Activated CD4-positive, alpha-beta T cell treated with anti-CD3 and anti-CD28 coated beads, Interleukin-2, amount 50 U/mL, for 24 hours (primary cell): Measurements from ENCODE around the gene CEP85L.

Experiments
- DNase-seq, 2 donors: peaks; one replicate each; pipeline ENCODE4 v3.0.0-alpha.2; 2020; ENCODE audit warnings: low read depth in 1 of 2, low spot score in 1 of 2

Gene CEP85L

DNA sequence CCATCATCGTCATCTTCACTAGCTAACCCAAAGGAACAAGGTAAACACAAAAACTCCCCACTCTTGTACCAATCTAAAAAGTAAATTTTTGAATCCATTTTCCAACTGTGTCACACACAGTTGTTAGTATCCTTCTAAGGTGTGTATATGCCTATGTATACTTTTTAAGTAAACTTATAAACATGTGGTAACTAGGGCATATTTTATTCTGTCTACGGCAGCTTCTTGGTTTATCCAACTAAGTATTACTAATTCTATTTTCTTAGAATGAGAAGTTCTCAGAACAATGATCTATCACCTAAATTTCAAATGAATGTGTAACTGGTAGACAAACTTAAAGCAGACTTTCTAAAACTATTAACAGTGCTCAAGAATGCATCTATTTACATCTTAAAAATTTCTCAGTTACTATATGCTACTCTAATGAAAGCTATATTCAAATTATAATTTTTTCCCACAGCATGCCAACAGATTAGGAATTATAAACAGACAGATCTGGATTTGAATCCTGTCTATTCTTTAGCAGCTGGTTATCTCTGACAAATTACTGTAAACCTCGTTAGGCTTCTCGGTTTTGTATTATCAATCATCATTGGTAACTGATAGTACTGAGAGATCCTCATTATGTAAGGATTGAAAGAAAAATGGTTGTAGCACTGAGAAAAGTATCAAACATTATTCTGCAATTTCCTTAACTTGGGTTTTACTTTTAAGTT, 105.1 kb downstream of the CEP85L start:
- no peak for DNase-seq

GRCh38 chr6:118544105-118544504, 107.3 kb downstream of the CEP85L start:
- DNase-seq, result no peak

DNA sequence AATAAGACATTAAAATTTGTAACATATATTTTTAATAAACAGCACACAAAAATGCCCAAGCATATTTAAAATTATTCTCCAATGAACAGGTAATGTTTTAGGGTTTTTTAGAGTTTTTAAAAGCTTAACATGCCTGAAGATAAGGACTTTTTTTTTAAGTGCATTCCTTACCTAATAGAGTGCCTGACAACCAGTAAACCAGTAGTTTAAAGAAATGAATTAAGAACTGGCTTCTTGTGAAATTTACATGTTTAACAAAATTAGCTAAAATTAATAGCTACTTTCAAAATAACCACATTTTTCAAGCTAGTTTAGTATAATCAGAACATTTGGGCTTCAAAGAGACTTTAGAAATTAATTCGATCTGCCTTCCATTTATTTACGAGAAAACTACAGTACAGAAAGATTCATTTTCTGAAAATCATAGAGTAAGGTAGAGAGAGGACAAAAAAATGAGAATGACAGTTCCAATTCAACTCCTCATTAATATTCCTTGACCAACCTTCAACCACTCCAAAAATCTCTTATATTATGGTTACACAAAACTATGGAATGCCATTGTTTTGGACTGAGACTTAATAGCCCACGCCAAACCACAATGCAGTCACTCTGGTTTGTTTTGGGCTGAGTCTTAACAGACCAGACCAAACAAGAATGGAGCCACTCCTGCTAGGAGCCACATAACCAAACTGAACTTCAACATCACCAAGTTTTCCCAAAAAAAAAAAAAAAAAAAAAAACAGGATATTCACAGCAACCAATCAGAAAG, 109.0 kb downstream of the CEP85L start:
- DNase-seq, result no peak

DNA sequence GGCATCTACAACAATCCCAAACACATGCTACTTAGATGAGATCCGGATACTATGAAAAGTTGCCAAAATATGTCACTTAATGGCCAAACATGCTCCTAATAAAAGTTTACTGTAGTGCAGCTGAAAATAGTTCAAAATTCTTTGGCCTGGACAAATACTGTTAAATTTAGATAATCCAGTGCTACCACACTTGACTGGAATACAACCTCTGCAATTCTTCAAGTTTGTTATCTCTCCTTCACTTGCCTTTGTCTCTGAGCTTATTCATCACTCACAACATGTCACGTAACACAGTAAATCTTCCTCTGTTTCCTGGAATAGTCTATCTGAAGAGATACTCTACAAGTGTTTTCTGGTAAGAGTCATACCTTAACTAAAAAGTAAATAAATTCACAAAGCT, 113.8 kb downstream of the CEP85L start:
- no peak for DNase-seq

- DNase-seq, result no peak
These were observed 114.9 kb downstream of the CEP85L start for GRCh38 chr6:118536478-118536877.

DNA sequence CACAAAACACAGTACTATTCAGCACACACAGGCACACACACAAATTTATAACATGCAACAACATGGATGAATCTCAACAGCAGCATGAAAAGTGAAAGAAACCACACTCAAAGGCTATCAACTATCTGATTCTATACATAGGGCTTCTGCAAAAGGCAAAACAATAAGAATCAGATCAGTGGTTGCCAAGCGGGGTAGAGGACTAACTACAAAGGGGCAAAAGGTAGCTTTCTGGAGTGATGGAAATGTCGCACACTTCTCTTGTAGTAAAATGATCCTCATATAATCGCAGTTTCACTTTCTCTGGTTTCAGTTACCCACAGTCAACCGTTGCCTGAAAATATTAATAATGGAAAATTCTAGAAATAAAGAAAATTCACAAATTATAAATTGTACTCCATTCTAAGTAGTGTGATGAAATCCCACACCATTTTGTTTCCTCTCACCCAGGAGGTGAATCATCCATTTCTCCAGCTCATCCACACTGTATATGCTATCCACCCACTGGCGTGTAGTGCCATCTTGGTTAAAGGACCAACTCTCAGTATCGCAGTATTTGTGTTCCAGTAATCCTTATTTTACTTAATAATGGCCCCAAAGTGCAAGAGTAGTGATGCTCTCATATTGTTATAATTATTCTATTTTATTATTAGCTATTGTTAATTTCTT, 116.1 kb downstream of the CEP85L start:
- no peak for DNase-seq

DNA sequence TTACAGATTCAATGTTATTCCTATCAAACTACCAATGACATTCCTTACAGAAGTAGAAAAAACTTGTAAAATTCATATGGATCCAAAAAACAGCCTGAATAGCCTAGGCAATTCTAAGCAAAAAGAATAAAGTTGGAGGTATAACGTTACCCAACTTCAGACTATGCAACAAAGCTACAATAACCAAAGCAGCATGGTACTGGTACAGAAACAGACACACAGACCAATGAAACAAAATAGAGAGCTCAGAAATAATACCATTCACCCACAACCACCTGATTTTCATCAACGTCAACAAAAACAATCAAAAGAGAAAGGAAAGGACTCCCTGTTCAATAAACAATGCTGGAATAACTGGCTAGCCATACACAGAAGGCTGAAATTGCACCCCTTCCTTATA, 120.4 kb downstream of the CEP85L start:
- DNase-seq, result no peak

DNA sequence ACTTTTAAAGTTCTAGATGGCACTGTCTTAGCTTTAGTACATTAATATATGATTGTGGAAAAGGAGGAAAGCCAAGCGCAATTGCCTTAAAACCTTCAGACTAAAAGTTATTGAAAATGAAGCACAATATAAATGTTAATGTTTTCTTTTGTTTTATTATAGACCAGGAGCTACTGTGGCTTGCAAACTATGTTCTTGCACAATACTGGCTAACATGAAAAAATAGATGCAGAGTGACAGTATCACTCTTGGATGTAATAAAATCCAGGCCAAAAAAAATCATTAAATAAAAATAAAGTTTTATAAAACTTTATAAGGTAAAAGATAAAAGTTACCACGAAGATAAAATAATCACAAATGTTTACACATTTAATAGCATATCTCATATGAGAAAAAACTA, 121.6 kb downstream of the CEP85L start:
- DNase-seq, result no peak

DNA sequence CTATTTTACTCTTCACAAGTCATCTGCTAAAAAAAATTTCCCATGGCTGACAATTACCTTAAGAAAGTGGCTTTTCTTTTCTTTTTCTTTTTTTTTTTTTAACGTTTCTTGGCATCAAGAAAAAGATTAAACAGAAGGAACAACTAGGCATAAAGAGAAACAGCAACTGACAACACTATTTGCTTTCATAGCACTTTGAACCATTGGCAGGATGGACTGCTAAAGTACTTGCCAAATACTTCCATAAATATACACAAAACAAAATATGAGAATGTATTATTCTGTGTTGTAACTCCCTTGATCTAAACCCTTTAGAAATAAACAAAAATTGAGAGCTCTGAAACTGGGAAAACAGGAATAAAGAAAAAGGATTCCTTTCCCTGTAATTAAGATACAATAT, 123.3 kb downstream of the CEP85L start:
- no peak for DNase-seq

DNA sequence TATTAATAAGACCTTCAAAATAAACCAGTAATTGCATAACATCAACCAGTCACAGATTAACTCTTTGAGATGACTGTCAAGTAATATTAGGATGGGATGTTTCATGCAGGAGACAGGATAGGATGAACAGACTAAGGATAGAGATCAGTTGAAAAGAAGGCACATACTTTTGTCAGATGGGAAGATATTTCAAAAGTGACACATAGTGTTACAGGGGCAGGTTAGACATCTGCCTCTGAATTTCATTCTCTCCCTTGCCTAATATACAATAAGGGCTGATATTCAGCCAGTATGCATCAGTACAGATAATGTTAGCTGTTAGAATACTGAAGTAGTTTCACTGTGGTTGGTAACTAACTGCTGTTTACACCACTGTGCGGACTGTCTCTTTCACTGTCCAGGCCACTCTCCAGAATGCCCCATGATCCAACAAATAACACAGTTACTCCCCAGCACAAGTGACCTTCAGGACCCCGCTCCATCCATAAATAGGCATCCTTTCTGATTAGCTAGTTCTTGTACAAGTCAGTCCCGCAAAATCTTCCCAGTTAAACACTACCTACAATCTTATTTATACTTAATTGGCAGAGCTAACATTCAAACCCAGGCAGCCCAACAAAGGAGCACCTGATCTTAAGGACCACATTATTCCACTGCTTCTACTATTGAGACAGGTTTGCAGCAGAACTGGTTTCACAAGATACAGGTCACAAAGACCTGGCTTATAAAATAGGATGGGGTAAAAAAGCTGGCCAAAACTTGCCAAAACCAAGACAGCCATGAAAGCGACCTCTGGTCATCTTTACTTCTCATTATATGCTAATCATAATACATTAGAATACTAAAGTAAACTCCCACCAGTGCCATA, 125.2 kb downstream of the CEP85L start:
- no peak for DNase-seq

DNA sequence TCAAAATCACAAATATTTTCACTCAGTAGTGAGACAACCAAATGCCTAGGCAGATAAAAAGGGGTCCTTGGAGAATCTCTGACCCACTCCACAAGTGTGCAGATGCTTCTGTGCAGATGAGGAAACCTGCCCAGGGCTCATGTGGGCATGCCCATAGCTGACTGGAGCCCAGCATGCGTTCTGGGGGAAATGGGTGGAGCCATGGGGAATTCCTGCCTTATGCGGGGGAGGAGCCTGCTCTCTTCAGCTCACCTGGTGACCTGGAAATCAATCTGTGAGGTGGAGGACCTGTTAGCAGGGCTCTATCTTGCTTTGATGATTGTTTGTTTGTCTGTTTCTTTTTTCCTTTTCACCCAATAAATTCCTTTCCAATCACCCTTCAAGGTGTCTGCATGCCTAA, 126.7 kb downstream of the CEP85L start:
- no peak for DNase-seq

DNA sequence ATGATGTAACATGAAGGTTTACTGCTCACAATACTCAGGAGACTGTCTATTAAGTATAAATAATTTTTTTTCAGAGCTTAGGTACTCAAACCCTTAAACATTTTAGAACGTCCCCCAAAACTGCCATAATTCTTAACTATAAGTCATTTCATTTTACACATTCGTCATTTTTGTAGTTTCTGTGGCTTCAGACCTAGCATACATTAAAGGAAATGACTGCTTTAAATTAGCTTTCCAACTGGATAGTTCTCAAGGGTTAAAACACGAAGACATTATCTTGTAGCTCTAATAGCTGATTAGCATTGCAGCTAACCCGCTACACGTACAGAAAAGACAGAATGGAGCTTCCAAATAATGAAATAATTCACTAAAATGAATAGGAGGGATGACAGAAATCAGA, 128.2 kb downstream of the CEP85L start:
- DNase-seq, result no peak

- no peak for DNase-seq
These were observed 129.0 kb downstream of the CEP85L start for GRCh38 chr6:118522422-118522821.

DNA sequence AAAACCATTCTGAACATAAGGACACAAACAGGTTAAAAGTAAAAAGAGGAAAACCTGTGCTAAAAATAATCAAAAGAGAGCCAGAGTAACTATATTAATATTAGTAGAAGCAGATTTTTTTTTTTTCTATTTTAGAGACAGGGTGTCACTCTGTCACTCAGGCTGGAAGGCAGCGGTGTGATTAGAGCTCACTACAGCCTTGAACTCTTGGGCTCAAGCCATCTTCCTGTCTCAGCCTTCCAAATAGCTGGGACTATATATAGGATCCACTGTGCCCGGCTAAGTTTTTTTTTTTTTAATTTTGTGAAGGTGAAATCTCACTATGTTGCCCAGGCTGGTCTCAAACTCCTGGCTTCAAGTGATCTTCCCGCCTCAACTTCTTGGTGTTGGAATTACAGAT, 136.7 kb downstream of the CEP85L start:
- DNase-seq, result no peak

GRCh38 chr6:118511930-118512715, 139.3 kb downstream of the CEP85L start:
- no peak for DNase-seq

DNA sequence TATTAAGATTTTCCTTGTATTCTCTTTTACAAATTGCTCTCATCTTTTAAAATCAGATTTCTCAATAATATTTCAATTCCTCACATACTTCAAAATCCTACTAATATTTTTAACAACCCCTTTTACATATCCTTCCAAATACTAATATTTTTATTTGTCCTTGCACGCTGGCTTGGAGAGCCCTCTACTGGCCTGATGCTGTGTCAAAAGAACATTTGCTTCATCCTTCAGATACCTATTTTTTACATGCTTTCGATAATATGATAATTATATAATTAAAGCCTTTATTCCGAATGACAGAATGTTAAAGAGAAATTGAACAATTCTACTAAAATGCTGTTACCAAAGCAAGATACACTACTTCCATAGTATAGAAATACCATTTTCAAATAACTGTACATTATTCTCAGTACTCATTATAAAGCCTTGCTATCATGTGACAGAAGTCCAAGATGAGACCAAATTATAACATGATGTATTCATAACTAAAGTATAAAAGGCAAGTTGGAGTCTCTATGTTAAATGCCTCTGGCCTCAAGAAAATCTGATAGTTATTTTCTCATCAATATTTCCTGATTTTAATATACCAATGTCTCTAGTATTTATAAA, 142.3 kb downstream of the CEP85L start:
- DNase-seq, result no peak

DNA sequence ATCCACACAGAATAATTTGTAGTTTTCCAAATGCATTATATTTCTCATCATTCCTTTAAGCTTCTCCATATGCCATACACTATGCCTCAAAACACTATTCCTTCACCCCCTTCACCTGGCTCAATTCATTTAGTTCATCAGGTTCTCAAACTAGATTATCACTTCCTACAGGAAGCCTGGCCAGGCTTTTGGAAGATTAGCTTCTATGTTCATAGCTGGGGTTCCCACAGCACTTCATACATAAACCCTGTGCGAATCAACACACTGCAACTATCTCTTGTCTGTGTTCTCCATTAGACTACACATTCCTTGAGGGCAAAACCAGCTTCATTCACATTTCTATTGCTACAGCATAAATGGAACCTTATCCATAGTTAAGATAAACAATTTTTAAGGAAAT, 143.8 kb downstream of the CEP85L start:
- DNase-seq, result no peak

DNA sequence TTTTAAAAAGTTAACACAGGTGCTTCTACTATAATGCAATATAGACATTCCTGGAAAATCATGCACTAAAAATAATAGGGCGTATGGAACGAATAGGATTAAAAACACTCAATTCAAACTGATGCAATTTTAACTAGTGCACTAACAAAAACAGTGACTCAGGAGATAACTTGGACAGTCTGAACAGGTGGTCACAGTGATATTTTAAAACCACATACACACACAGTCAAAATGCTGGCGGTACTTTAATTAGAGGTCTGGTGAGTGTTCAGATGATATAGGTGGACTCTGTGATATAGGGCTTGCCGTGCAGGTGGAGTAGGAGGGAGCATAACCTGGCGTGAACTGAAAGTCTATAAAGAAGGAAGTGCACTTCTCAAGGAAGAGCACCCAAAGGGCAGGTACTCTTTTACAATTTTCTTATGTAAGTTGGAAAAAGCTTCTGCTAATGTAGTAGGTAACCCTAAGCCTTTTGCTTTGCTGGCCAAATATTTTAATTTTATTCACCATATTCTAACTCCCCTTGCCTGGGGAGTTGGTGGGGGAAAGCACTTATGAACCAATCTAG, 145.2 kb downstream of the CEP85L start:
- no peak for DNase-seq

DNA sequence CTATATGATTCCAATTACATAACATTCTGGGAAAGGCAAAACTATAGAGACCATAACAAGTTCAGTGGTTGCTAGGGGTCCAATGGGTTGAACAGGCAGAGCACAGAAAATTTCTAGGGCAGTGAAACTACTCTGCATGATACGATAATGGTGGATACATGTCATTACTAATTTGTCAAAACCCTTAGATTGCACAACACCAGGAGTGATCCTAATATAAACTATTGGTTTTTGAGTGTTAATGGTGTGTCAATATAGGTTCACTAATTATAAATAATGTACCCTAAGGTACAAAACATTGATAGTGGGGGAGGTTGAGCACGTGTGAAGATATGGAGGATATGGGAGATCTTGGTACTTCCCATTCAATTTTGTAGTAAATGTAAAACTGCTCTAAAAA, 145.7 kb downstream of the CEP85L start:
- no peak for DNase-seq

DNA sequence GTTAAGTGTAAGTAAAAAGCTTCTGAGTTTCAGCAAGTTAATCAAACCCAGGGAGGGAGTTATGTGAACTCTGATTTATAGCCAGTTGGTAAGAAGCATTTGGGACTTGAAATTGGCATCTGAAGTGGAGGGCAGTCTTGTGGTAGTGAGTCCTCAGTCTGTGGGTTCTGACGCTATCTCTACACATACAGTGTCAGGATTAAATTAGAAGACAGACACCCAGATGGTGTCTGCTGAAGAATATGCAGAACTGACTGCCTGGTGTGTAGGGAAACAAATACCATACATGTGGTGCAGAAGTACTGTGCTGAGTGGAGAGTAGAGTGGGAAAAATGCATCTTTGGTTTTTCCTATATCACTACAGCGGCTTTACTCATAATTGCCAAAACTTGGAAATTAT, 146.8 kb downstream of the CEP85L start:
- DNase-seq, result no peak
